ENCODE data around the gene RRP8. TPM values are rescaled to one million over a fixed set of nuclear protein-coding genes. Genes with fewer than 3 reads are reported as not detected.

Gene RRP8
- polyA plus RNA-seq, 3 donors from 2014 or later = 17.6 to 25.7 (median 18.3) TPM

- H3K9me3 Mint-ChIP-seq = no peaks in the 10 kb centered on the region
- no peak for DNase-seq
- H3K4me1 Mint-ChIP-seq = peaks cover 6 to 10% of the 10 kb centered on the region in 2 donors
- H3K27ac Mint-ChIP-seq = peak overlapping the region in 1 of 6 donors; percentile 32
- peaks cover 0 to 10% (median 8%) of the 10 kb centered on the region in 3 donors for H3K36me3 Mint-ChIP-seq
- H3K4me3 Mint-ChIP-seq = peak overlapping the region in 1 of 5 donors; percentile 54
- peaks cover 0 to 3% (median 0%) of the 10 kb centered on the region in 3 donors for H3K27me3 Mint-ChIP-seq (ENCODE audit: low read depth in 3 of 3)
Measured at GRCh38 chr11:6617315-6617781, 13.9 kb upstream of the RRP8 start.

- Mint-ChIP-seq H3K4me1 (peaks cover 6 to 10% of the 10 kb centered on the region in 2 donors), H3K27ac (peak overlapping the region in 4 of 6 donors; percentile 37 to 82 (median 60)), H3K27me3 (ENCODE audit: low read depth in 3 of 3) (peaks cover 0 to 3% (median 0%) of the 10 kb centered on the region in 3 donors), H3K9me3 (no peaks in the 10 kb centered on the region), H3K4me3 (peak overlapping the region in 2 of 5 donors; percentile 18 to 38), H3K36me3 (peaks cover 0 to 10% (median 8%) of the 10 kb centered on the region in 3 donors)
- DNase-seq = no peak
Measured at GRCh38 chr11:6616596-6617250, 13.3 kb upstream of the RRP8 start.

GRCh38 chr11:6615882-6616585 lies 12.6 kb upstream of the RRP8 start:
- Mint-ChIP-seq H3K9me3 (no peaks in the 10 kb centered on the region), H3K4me3 (peak overlapping the region in 3 of 5 donors; percentile 41 to 68 (median 48)), H3K27ac (peak overlapping the region in 5 of 6 donors; percentile 60 to 82 (median 62)), H3K4me1 (peaks cover 13 to 16% of the 10 kb centered on the region in 2 donors), H3K27me3 (ENCODE audit: low read depth in 3 of 3) (peaks cover 0 to 10% (median 2%) of the 10 kb centered on the region in 3 donors), H3K36me3 (peaks cover 0 to 10% (median 8%) of the 10 kb centered on the region in 3 donors)
- DNase-seq = no peak

DNA sequence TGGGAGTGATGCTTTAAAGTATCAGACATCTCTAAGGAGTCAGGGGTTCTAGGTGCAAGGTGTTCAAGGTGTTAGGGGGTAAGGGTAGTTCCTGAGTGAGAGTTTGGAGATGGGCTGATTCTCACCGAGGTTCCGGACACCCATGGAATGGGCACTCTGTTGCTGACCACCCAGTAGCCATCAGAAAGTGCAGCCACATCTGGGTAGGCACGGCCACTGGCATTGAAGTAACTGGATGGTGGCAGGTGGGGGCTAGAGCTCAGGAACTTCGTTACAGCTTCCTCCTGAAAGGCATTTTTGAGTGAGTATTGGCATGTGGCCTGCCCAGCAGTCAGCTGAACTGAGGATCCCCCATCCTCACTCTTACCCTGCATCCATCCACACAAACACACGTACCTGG lies 11.6 kb upstream of the RRP8 start:
- no peaks in the 10 kb centered on the region for H3K9me3 Mint-ChIP-seq
- H3K27ac Mint-ChIP-seq = peak overlapping the region in 4 of 6 donors; percentile 25 to 88 (median 56)

GRCh38 chr11:6614446-6614845 lies 11.0 kb upstream of the RRP8 start:
- H3K4me3 Mint-ChIP-seq = no peak overlapping the region
- peak overlapping the region in 1 of 6 donors; percentile 67 for H3K27ac Mint-ChIP-seq
- no peak for DNase-seq

More for the DNA sequence above, 11.6 kb upstream of the RRP8 start:
- no peak for DNase-seq
- Mint-ChIP-seq H3K36me3 (peaks cover 1 to 15% (median 10%) of the 10 kb centered on the region in 3 donors), H3K4me1 (peaks cover 21 to 22% of the 10 kb centered on the region in 2 donors), H3K4me3 (no peak overlapping the region), H3K27me3 (ENCODE audit: low read depth in 3 of 3) (peaks cover 0 to 12% (median 3%) of the 10 kb centered on the region in 3 donors)

GRCh38 chr11:6613496-6613895 lies 10.1 kb upstream of the RRP8 start:
- Mint-ChIP-seq H3K9me3 (no peaks in the 10 kb centered on the region), H3K27ac (no peak overlapping the region), H3K27me3 (ENCODE audit: low read depth in 3 of 3) (peaks cover 0 to 12% (median 5%) of the 10 kb centered on the region in 3 donors), H3K4me1 (peaks cover 28 to 29% of the 10 kb centered on the region in 2 donors), H3K4me3 (no peak overlapping the region), H3K36me3 (peaks cover 8 to 23% (median 17%) of the 10 kb centered on the region in 3 donors)
- DNase-seq = no peak

More at GRCh38 chr11:6614446-6614845, 11.0 kb upstream of the RRP8 start:
- peaks cover 7 to 21% (median 16%) of the 10 kb centered on the region in 3 donors for H3K36me3 Mint-ChIP-seq
- H3K27me3 Mint-ChIP-seq (ENCODE audit: low read depth in 3 of 3) = peaks cover 0 to 12% (median 5%) of the 10 kb centered on the region in 3 donors
- H3K9me3 Mint-ChIP-seq = no peaks in the 10 kb centered on the region
- H3K4me1 Mint-ChIP-seq = peaks cover 25 to 28% of the 10 kb centered on the region in 2 donors

- Mint-ChIP-seq H3K36me3 (peaks cover 12 to 30% (median 21%) of the 10 kb centered on the region in 3 donors), H3K9me3 (no peaks in the 10 kb centered on the region), H3K4me3 (peak within 1 kb of the TSS; percentile 88 to 96 (median 90)), H3K4me1 (peaks cover 28 to 29% of the 10 kb centered on the region in 2 donors), H3K27ac (peak within 1 kb of the TSS in 2 of 6 donors; percentile 96), H3K27me3 (ENCODE audit: low read depth in 3 of 3) (peaks cover 0 to 10% (median 5%) of the 10 kb centered on the region in 3 donors)
- DNase-seq = peak; percentile 94 to 96 (median 95)
Measured at GRCh38 chr11:6612213-6613041, 9.0 kb upstream of the RRP8 start, which contains the start of gene TAF10. TSS of gene TAF10 (minus strand) at chr11:6612216. CDS start at chr11:6612189, 27 bp downstream.

GRCh38 chr11:6611963-6612212 lies 8.5 kb upstream of the RRP8 start:
- Mint-ChIP-seq H3K36me3 (peaks cover 12 to 31% (median 23%) of the 10 kb centered on the region in 3 donors), H3K4me1 (peaks cover 28 to 29% of the 10 kb centered on the region in 2 donors), H3K27me3 (ENCODE audit: low read depth in 3 of 3) (peaks cover 0 to 10% (median 5%) of the 10 kb centered on the region in 3 donors), H3K9me3 (no peaks in the 10 kb centered on the region), H3K27ac (peak overlapping the region in 2 of 6 donors; percentile 96), H3K4me3 (peak overlapping the region; percentile 88 to 96 (median 90))
- DNase-seq = no peak

DNA sequence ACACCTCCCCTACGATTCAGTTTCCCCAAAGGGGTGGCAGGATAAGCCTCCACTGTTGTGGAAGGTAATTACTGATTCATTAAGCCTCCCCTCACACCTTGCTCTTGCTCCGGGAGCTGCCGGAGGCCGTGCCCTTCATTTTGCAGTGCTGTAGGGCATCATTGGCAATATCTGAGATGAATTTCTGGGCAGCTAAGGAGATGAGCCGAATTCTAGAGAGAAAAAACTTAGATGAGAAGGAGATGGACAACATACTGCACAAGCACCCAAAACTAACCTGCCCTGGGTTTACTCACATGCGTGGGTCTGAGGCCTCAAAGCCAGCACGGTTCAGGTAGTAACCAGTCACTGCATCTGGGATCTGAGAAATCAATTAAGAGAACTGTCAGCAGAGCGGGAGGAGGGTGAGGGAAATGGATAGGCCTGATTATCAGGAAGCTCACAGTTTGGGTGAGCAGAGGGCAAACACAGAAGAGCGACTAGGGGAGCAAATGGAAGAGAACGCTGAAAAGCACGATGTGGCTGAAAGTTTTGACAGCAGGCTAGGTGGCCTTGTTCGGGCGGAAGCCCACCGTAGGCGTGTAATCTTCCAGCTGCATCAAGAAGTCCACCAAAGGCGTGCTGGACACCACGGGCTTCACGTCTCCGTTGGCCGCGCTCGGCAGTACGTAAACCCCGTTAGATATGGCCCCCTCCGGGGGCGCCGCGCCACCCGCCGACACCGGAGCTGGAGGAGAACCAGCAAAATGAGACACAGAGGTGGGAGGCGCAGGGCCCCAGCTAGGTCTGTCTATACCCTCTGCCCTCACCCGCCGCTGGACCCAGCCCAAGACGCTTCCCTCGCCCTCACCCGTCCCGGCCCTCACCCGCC lies 7.9 kb upstream of the RRP8 start:
- Mint-ChIP-seq H3K27me3 (ENCODE audit: low read depth in 3 of 3) (peaks cover 0 to 10% (median 5%) of the 10 kb centered on the region in 3 donors), H3K36me3 (peaks cover 12 to 31% (median 23%) of the 10 kb centered on the region in 3 donors), H3K9me3 (no peaks in the 10 kb centered on the region), H3K4me1 (peaks cover 25 to 28% of the 10 kb centered on the region in 2 donors), H3K4me3 (peak overlapping the region; percentile 88 to 96 (median 90)), H3K27ac (peak overlapping the region in 2 of 6 donors; percentile 96)
- peak in 1 of 3 donors; percentile 15 for DNase-seq

DNA sequence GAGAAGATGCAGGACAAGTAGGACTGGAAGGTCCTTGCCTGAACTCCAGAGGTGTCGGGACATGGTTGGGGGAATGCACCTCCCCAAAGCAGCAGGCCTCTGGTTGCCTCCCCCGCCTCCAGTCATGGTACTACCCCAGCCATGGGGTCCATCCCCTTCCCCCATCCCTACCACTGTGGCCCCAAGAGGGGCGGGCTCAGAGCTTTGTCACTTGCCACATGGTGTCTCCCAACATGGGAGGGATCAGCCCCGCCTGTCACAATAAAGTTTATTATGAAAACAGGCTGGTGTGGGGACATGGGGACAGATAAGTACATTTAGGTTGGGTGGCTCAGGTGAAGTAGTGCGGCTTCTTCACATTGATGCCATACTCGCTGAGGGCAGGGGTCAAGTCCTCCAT lies 7.2 kb upstream of the RRP8 start:
- peaks cover 12 to 25% (median 17%) of the 10 kb centered on the region in 3 donors for H3K36me3 Mint-ChIP-seq
- peak overlapping the region; percentile 88 to 96 (median 90) for H3K4me3 Mint-ChIP-seq
- H3K4me1 Mint-ChIP-seq = peaks cover 20 to 22% of the 10 kb centered on the region in 2 donors
- H3K27me3 Mint-ChIP-seq (ENCODE audit: low read depth in 3 of 3) = peaks cover 0 to 10% (median 5%) of the 10 kb centered on the region in 3 donors
- H3K9me3 Mint-ChIP-seq = no peaks in the 10 kb centered on the region
- peak overlapping the region in 2 of 6 donors; percentile 96 for H3K27ac Mint-ChIP-seq
- DNase-seq = no peak

- no peak for DNase-seq
- Mint-ChIP-seq H3K9me3 (no peaks in the 10 kb centered on the region), H3K36me3 (peaks cover 12 to 21% (median 15%) of the 10 kb centered on the region in 3 donors), H3K4me1 (peaks cover 19 to 22% of the 10 kb centered on the region in 2 donors), H3K27ac (peak overlapping the region in 2 of 6 donors; percentile 86 to 96), H3K4me3 (peak overlapping the region in 4 of 5 donors; percentile 51 to 94 (median 59)), H3K27me3 (ENCODE audit: low read depth in 3 of 3) (peaks cover 0 to 10% (median 5%) of the 10 kb centered on the region in 3 donors)
Measured at GRCh38 chr11:6609502-6610015, 6.1 kb upstream of the RRP8 start.

Data from immature natural killer cell (primary cell).